Glutamatergic neuron (in vitro differentiated cells): ENCODE data around the gene OGFR. TPM values are rescaled to one million over a fixed set of nuclear protein-coding genes. Genes with fewer than 3 reads are reported as not detected.

Experiments
- DNase-seq: peaks from one replicate; pipeline ENCODE4 v3.0.0; 2022
- H3K27ac Mint-ChIP-seq: one replicate; pipeline ENCODE4 v1.8.0; 2020; ENCODE audit warnings: mild to moderate bottlenecking, mixed read lengths, inconsistent platforms; ENCODE audit not compliant: unreplicated experiment
- H3K27me3 Mint-ChIP-seq: one replicate; pipeline ENCODE4 v1.8.0; 2020; ENCODE audit warnings: mild to moderate bottlenecking, moderate library complexity, mixed read lengths, inconsistent platforms; ENCODE audit not compliant: unreplicated experiment
- H3K36me3 Mint-ChIP-seq: one replicate; pipeline ENCODE4 v1.8.0; 2020; ENCODE audit warnings: mild to moderate bottlenecking, mixed read lengths, inconsistent platforms; ENCODE audit not compliant: unreplicated experiment
- H3K4me1 Mint-ChIP-seq: one replicate; pipeline ENCODE4 v1.8.0; 2020; ENCODE audit warnings: mild to moderate bottlenecking, low read depth, mixed read lengths, inconsistent platforms; ENCODE audit not compliant: unreplicated experiment
- H3K4me3 Mint-ChIP-seq: one replicate; pipeline ENCODE4 v1.8.0; 2020; ENCODE audit warnings: mild to moderate bottlenecking, mixed read lengths, inconsistent platforms; ENCODE audit not compliant: unreplicated experiment
- H3K9me3 Mint-ChIP-seq: one replicate; pipeline ENCODE4 v1.8.0; 2020; ENCODE audit warnings: mild to moderate bottlenecking, moderate library complexity, mixed read lengths, inconsistent platforms; ENCODE audit not compliant: unreplicated experiment
- total RNA-seq: library from RNA; stranded (reverse); fragmentation: NEBNext Ultra II Directional; extraction: Animal tissue kit (Norgen Biotek cat#: 25700); gene quantifications from one replicate; pipeline ENCODE4 v1.2.1, GENCODE V29; 2021; ENCODE audit not compliant: unreplicated experiment
- TF ChIP-seq, protein P1 (sequence below): fragments of 200-600 bp; sonication (generic); IDR thresholded peaks from one replicate; pipeline ENCODE4 v1.5.0; 2021; ENCODE audit not compliant: partially characterized antibody, unreplicated experiment

Gene OGFR
- total RNA-seq, 1 donor from 2014 or later = 70.5 TPM

- Mint-ChIP-seq H3K27ac (peak overlapping the region; percentile 52), H3K9me3 (peaks cover 2% of the 10 kb centered on the region), H3K36me3 (no peaks in the 10 kb centered on the region), H3K4me1 (peaks cover 9% of the 10 kb centered on the region), H3K27me3 (peaks cover 7% of the 10 kb centered on the region), H3K4me3 (peak overlapping the region; percentile 84)
- TF ChIP-seq, protein P1, sequence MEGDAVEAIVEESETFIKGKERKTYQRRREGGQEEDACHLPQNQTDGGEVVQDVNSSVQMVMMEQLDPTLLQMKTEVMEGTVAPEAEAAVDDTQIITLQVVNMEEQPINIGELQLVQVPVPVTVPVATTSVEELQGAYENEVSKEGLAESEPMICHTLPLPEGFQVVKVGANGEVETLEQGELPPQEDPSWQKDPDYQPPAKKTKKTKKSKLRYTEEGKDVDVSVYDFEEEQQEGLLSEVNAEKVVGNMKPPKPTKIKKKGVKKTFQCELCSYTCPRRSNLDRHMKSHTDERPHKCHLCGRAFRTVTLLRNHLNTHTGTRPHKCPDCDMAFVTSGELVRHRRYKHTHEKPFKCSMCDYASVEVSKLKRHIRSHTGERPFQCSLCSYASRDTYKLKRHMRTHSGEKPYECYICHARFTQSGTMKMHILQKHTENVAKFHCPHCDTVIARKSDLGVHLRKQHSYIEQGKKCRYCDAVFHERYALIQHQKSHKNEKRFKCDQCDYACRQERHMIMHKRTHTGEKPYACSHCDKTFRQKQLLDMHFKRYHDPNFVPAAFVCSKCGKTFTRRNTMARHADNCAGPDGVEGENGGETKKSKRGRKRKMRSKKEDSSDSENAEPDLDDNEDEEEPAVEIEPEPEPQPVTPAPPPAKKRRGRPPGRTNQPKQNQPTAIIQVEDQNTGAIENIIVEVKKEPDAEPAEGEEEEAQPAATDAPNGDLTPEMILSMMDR = no peak
- DNase-seq = no peak
Measured at GRCh38 chr20:62806383-62807050, 1.9 kb downstream of the OGFR start.

- TF ChIP-seq, protein P1 = no peak
- no peak overlapping the region for H3K27ac Mint-ChIP-seq
- no peak for DNase-seq
- no peaks in the 10 kb centered on the region for H3K36me3 Mint-ChIP-seq
- peaks cover 6% of the 10 kb centered on the region for H3K27me3 Mint-ChIP-seq
- H3K4me3 Mint-ChIP-seq = peak overlapping the region; percentile 32
- H3K4me1 Mint-ChIP-seq = peaks cover 9% of the 10 kb centered on the region
- peaks cover 2% of the 10 kb centered on the region for H3K9me3 Mint-ChIP-seq
Measured at GRCh38 chr20:62807444-62808210, 3.0 kb downstream of the OGFR start.

- no peaks in the 10 kb centered on the region for H3K36me3 Mint-ChIP-seq
- peak overlapping the region; percentile 32 for H3K4me3 Mint-ChIP-seq
- TF ChIP-seq, protein P1 = peak; percentile 90
Measured at GRCh38 chr20:62808211-62808865, 3.7 kb downstream of the OGFR start.

GRCh38 chr20:62809530-62810428 lies 5.1 kb downstream of the OGFR start:
- H3K27ac Mint-ChIP-seq = no peak overlapping the region
- TF ChIP-seq, protein P1 = no peak

More at GRCh38 chr20:62808211-62808865, 3.7 kb downstream of the OGFR start:
- peak; percentile 85 for DNase-seq
- H3K27ac Mint-ChIP-seq = no peak overlapping the region
- peaks cover 2% of the 10 kb centered on the region for H3K9me3 Mint-ChIP-seq
- H3K4me1 Mint-ChIP-seq = peaks cover 9% of the 10 kb centered on the region
- peaks cover 6% of the 10 kb centered on the region for H3K27me3 Mint-ChIP-seq

More at GRCh38 chr20:62809530-62810428, 5.1 kb downstream of the OGFR start:
- H3K36me3 Mint-ChIP-seq = no peaks in the 10 kb centered on the region
- H3K4me3 Mint-ChIP-seq = no peak overlapping the region
- H3K9me3 Mint-ChIP-seq = no peaks in the 10 kb centered on the region
- peaks cover 7% of the 10 kb centered on the region for H3K4me1 Mint-ChIP-seq
- H3K27me3 Mint-ChIP-seq = peaks cover 4% of the 10 kb centered on the region
- DNase-seq = no peak
